Parathyroid adenoma (tissue), 2 donors: ENCODE data around the gene HMCN1.

ENCODE experiments used
- H2AFZ ChIP-seq: fragments of 300-600 bp; sonication (generic); one replicate; pipeline ENCODE4 v1.7.0; 2017; ENCODE audit warnings: antibody characterized with exemption, mild to moderate bottlenecking
- H3K27ac ChIP-seq: fragments of 300-600 bp; sonication (generic); one replicate; pipeline ENCODE4 v1.7.0; 2017
- H3K27me3 ChIP-seq: fragments of 300-600 bp; sonication (generic); one replicate; pipeline ENCODE4 v1.7.0; 2017; ENCODE audit warnings: low read length; ENCODE audit not compliant: control insufficient read depth, insufficient read depth
- H3K36me3 ChIP-seq: fragments of 300-600 bp; sonication (generic); one replicate; pipeline ENCODE4 v1.7.0; 2017; ENCODE audit warnings: low read length; ENCODE audit not compliant: control insufficient read depth, insufficient read depth
- H3K4me1 ChIP-seq: fragments of 300-600 bp; sonication (generic); one replicate; pipeline ENCODE4 v1.7.0; 2017; ENCODE audit warnings: control low read depth
- H3K4me2 ChIP-seq: fragments of 300-600 bp; sonication (generic); one replicate; pipeline ENCODE4 v1.7.0; 2017; ENCODE audit warnings: low read length
- H3K4me3 ChIP-seq: fragments of 300-600 bp; sonication (generic); one replicate; pipeline ENCODE4 v1.7.0; 2017; ENCODE audit warnings: low read depth, low read length
- H3K79me2 ChIP-seq: fragments of 300-600 bp; sonication (generic); one replicate; pipeline ENCODE4 v1.7.0; 2017; ENCODE audit warnings: control low read depth
- H3K9ac ChIP-seq: fragments of 300-600 bp; sonication (generic); one replicate; pipeline ENCODE4 v1.7.0; 2017; ENCODE audit warnings: mild to moderate bottlenecking
- H3K9me3 ChIP-seq: fragments of 300-600 bp; sonication (generic); one replicate; pipeline ENCODE4 v1.7.0; 2017; ENCODE audit warnings: low read length; ENCODE audit not compliant: control insufficient read depth
- TF ChIP-seq, protein P1 (sequence below): fragments of 300-600 bp; sonication (generic); IDR thresholded peaks from one replicate; pipeline ENCODE4 v1.7.0; 2017; ENCODE audit warnings: antibody characterized with exemption, mild to moderate bottlenecking
- donor health status: primary hyperparathyroidism.

Gene HMCN1

DNA sequence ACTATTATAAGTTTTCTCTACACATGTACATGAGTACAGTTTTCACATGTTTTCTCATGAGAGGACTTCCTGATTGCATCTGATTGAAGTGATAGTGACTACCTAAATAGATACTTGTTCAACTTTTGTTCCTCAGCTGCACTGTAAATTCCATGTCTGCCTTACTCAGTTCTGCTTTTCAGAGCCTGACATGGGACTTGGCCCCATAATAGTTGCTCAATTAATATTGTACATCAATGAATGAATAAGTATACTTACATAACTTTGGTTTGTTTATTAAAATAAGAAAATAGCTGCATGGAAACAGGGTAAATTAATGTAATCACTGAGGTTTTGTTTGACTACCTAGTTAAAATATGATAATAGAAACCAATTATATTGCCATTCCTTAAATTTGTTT is 78.7 kb downstream of the HMCN1 start:
- no peaks in the 10 kb centered on the region for H3K36me3 ChIP-seq
- no peak overlapping the region for H3K4me2 ChIP-seq
- no peaks in the 10 kb centered on the region for H3K27me3 ChIP-seq
- no peaks in the 10 kb centered on the region for H3K4me1 ChIP-seq
- no peak overlapping the region for H3K4me3 ChIP-seq
- no peaks in the 10 kb centered on the region for H3K79me2 ChIP-seq
- no peak overlapping the region for H2AFZ ChIP-seq
- no peak overlapping the region for H3K27ac ChIP-seq
- TF ChIP-seq, protein P1, sequence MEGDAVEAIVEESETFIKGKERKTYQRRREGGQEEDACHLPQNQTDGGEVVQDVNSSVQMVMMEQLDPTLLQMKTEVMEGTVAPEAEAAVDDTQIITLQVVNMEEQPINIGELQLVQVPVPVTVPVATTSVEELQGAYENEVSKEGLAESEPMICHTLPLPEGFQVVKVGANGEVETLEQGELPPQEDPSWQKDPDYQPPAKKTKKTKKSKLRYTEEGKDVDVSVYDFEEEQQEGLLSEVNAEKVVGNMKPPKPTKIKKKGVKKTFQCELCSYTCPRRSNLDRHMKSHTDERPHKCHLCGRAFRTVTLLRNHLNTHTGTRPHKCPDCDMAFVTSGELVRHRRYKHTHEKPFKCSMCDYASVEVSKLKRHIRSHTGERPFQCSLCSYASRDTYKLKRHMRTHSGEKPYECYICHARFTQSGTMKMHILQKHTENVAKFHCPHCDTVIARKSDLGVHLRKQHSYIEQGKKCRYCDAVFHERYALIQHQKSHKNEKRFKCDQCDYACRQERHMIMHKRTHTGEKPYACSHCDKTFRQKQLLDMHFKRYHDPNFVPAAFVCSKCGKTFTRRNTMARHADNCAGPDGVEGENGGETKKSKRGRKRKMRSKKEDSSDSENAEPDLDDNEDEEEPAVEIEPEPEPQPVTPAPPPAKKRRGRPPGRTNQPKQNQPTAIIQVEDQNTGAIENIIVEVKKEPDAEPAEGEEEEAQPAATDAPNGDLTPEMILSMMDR = no peak
- H3K9me3 ChIP-seq = no peaks in the 10 kb centered on the region
- H3K9ac ChIP-seq = no peak overlapping the region

DNA sequence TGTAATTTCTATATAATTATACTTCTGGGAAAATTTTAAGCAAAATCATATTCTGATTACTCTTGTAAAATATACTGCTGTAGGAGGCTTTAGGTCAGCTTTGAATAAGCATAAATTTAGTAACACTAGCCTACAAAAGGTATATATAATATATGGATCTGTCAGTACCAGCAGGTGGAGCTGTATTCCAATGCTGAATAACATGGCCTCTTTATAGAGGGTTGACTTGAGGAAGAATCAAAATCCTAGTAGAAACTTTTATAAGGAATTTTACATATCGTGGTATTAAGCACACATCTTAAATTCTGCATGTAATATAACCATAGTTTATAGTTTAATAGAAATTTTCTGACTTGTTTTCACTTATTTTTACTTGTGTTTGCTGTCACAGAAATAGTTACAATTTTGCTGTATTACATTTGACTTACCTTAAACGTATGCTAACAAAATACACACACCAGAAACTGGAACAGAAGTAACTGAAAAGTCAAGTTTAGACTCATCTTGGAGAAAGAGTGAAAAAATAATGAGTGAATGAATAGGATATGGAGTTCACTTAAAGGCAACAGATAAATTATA is 79.3 kb downstream of the HMCN1 start:
- TF ChIP-seq, protein P1 = peak; percentile 40
- Histone ChIP-seq H3K36me3 (no peaks in the 10 kb centered on the region), H3K27ac (no peak overlapping the region), H3K4me3 (no peak overlapping the region), H3K79me2 (no peaks in the 10 kb centered on the region), H3K9me3 (no peaks in the 10 kb centered on the region), H3K9ac (no peak overlapping the region), H3K4me2 (no peak overlapping the region), H3K27me3 (no peaks in the 10 kb centered on the region), H3K4me1 (no peaks in the 10 kb centered on the region), H2AFZ (no peak overlapping the region)

DNA sequence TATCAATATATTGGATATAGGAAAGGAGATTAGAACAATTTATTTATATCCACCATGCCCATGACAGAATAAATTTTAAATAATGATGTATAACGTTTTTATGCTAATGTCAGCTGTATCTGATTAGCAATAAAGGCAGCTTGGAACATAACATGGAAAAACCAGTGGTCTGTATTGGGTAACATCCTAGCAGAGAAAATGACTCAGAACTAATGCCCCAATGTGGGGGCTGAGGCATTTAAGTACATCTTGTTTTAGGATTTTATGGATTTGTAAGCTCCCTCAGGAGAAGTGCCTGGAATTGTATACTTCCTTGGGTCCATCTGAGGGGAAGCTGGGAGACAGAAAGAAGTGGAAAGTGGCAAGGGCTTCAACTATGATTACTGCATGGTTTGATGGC is 82.3 kb downstream of the HMCN1 start:
- TF ChIP-seq, protein P1 = no peak
- Histone ChIP-seq H3K27ac (no peak overlapping the region), H3K9me3 (no peaks in the 10 kb centered on the region), H3K9ac (no peak overlapping the region), H3K4me3 (no peak overlapping the region), H3K79me2 (no peaks in the 10 kb centered on the region), H3K4me2 (no peak overlapping the region), H3K36me3 (no peaks in the 10 kb centered on the region), H3K27me3 (no peaks in the 10 kb centered on the region), H3K4me1 (no peaks in the 10 kb centered on the region), H2AFZ (no peak overlapping the region)

DNA sequence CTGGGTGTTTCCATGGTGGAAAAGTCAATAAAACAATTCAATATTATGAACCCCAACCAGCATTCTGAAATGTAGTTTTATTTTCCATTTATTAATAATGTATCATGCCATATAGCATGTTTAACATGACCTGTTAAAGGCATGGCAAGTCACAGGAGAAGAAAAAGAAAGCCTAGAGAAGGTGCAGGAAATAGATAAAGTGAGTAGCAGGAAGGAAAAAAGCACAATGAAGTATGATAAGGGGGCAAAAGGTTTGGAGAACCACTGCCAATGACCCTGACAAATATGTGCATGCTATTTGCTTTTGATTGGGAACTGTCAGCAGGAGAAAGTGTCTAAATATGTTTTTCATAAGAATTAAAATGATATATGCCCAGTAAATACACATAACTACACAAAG is 85.6 kb downstream of the HMCN1 start:
- Histone ChIP-seq H3K4me2 (no peak overlapping the region), H3K27ac (no peak overlapping the region), H3K27me3 (no peaks in the 10 kb centered on the region), H3K9me3 (no peaks in the 10 kb centered on the region), H3K4me3 (no peak overlapping the region), H3K79me2 (no peaks in the 10 kb centered on the region), H3K9ac (no peak overlapping the region), H3K4me1 (no peaks in the 10 kb centered on the region), H3K36me3 (no peaks in the 10 kb centered on the region), H2AFZ (no peak overlapping the region)
- TF ChIP-seq, protein P1 = no peak

DNA sequence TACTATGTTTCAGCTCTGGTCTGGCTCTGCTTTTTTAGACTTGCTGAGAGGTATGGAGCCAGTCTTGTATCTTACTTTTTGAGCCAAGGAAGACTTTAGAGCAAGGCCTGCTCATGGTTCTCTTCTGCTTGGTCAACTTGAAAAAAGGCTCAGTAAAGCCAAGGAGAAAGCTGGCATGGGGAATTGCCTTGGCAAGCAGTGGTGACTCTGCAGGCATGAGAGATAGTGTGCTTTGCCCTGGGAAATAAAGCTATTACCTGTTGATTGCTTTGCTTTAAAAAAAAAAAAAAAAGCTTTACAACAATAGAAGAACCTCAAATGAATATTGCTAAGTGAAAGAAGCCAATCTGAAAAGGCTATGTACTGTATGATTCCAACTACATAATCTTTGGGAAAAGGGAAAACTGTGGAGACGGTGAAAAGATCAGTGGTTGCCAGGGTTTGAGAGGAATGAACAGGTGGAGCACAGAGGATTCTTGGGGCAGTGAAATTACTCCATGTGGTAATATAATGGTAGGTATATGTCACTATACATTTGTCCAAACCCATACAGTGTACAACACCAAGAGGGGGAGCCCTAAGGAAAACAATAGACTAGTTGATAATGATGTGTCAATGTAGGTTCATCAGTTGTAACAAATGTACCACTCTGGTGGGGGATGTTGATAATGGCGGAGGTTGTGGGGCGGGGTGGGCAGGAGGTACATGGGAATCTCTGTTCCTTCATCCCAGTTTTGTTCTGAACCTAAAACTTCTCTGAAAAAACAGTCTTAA is 87.6 kb downstream of the HMCN1 start:
- H3K27ac ChIP-seq = no peak overlapping the region

More for the DNA sequence above, 87.6 kb downstream of the HMCN1 start:
- Histone ChIP-seq H3K4me1 (no peaks in the 10 kb centered on the region), H3K4me3 (no peak overlapping the region), H3K9me3 (no peaks in the 10 kb centered on the region), H2AFZ (no peak overlapping the region), H3K4me2 (no peak overlapping the region), H3K27me3 (no peaks in the 10 kb centered on the region), H3K36me3 (no peaks in the 10 kb centered on the region), H3K79me2 (no peaks in the 10 kb centered on the region), H3K9ac (no peak overlapping the region)
- TF ChIP-seq, protein P1 = no peak
